ENCODE measurements around the gene PLD5.

Gene PLD5

GRCh38 chr1:242034392-242034791 lies 490.1 kb downstream of the PLD5 start:
- FAIRE-seq = no peak

DNA sequence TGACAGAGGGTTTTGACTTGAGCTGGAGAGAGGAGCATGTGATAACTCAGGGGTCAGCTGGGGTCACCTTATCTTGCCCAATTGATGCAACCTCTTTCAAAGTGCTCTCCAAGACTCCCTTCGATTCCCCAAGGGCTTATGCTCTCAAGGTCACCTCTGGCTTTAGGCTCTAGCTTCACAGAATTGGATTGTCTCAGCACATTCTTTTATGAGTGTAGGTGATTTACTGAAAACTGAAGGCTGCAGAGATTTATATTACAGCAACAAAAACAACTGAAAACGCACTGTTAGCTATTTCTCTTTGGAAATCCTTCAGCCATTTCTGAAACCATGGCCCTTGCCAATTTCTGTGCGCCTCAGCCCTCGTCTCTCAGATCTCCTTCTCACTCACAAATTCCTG lies 491.1 kb downstream of the PLD5 start:
- FAIRE-seq = no peak
